ENCODE data around the gene TRIM32. TPM values are rescaled to one million over a fixed set of nuclear protein-coding genes. Genes with fewer than 3 reads are reported as not detected.
A peak's percentile ranks its signal among the peaks of the same experiment; 100 is the strongest.

Gene TRIM32
- total RNA-seq, 1 experiment from 2014 or later = 40.5 TPM

DNA sequence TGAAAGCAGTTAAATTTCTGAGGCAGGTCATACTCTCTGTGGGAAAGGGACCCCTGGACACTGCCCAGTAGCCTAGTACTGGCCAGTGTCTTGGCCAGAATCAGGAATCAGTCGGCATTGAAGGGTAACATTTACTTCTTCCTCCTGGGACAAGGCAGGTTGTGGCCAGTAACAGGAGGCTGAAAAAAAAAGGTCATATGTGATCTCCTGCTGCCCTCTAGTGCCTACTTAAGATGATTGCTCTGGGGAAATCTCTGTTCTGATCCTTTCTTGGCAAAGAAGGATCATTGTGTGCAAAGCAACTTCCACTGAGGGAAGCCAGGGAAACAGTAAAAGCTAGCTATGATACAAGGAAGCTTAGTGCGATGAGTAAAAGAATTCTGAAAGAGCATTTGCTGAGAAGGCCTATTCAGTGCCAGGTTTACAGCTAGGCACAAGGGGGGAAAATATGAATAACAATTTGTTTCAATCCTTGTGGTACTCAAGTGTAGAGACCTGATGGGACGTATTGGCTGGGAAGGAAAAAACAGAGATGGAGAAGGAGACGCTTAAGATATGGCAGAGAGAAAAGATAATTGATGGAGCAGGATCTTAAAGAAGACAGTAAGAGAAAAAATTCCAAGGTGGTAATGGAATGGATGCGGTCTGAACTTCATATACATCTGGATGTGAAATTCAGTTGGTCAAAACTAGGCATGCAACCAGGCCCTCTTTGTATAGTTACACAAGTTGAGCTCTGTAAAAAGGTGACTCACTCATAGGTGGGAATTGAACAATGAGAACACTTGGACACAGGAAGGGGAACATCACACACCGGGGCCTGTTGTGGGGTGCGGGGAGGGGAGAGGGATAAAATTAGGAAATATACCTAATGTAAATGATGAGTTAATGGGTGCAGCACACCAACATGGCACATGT, 25.8 kb upstream of the TRIM32 start:
- CTCF ChIA-PET = interaction anchor here (0.6 kb wide), 1 partner anchor 1073 kb away, joined by 4 read pairs; no protein-coding TSS in a partner anchor
- Histone ChIP-seq H3K27ac (no peak overlapping the region), H3K9me3 (ENCODE audit: insufficient read depth, low read depth) (no peaks in the 10 kb centered on the region; the same call in 1 of the 2 replicates)

DNA sequence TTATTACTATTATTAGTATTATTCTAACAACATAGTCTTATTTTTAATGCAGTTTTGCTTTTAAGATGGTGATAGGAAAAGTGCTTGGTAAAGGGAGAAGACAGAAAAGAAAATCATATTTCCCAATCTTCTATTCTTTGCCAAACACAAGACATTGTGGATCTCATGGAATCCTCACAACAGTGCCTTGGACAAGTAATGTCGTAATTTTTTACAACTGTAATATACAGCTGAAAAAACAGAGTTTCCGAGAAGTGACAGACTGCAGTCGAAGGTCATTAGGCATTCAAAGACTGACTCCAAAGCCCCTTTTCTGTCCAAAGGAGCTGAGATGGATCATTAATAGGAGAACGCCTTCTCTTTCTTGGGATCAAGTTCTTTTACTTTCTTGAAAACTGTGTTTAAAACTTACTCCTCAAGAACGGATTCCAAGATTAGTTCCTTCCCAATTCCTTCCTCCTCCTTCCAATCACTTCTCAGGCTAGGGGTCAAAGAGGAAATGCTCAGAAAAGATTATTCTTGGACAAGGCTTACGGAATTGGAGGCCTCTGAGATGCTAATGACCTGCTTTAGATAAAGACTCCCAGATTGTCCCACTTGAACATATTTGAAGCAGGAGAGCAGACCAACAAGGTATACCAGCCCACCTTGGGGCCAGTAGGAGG, 24.3 kb upstream of the TRIM32 start:
- Histone ChIP-seq H3F3A (ENCODE audit: insufficient read depth, low read depth) (no peaks in the 10 kb centered on the region), H3K9me3 (ENCODE audit: insufficient read depth, low read depth) (no peaks in the 10 kb centered on the region; the same call in 1 of the 2 replicates), H3K27me3 (ENCODE audit: insufficient read depth, low read depth) (no peaks in the 10 kb centered on the region), H4K20me1 (ENCODE audit: insufficient read depth) (no peaks in the 10 kb centered on the region), H2AFZ (no peak overlapping the region), H3K9me2 (ENCODE audit: insufficient read depth) (no peaks in the 10 kb centered on the region), H3K36me3 (ENCODE audit: low read depth) (no peaks in the 10 kb centered on the region), H3K27ac (no peak overlapping the region), H3K4me3 (no peak overlapping the region), H3K4me2 (no peak overlapping the region), H3K79me2 (ENCODE audit: low read depth) (no peaks in the 10 kb centered on the region), H3K4me1 (replicated peaks; ENCODE audit: insufficient read depth) (no peaks in the 10 kb centered on the region)
- POLR2A ChIA-PET (ENCODE audit: unreplicated experiment) = no interaction called here
- no peak for DNase-seq
- no TSS peak for BruUV-seq (replicated peaks)
- intact Hi-C loops (cut with micrococcal nuclease; ENCODE audit: unreplicated experiment) = loop anchor here (5.0 to 10.0 kb wide), 2 partner anchors 1925 to 1998 kb away; no protein-coding TSS in a partner anchor
- no peak for TF ChIP-seq EZH2 (IDR thresholded peaks at IDR 0.05; ENCODE audit: low read depth)
- TF ChIP-seq, protein P1, sequence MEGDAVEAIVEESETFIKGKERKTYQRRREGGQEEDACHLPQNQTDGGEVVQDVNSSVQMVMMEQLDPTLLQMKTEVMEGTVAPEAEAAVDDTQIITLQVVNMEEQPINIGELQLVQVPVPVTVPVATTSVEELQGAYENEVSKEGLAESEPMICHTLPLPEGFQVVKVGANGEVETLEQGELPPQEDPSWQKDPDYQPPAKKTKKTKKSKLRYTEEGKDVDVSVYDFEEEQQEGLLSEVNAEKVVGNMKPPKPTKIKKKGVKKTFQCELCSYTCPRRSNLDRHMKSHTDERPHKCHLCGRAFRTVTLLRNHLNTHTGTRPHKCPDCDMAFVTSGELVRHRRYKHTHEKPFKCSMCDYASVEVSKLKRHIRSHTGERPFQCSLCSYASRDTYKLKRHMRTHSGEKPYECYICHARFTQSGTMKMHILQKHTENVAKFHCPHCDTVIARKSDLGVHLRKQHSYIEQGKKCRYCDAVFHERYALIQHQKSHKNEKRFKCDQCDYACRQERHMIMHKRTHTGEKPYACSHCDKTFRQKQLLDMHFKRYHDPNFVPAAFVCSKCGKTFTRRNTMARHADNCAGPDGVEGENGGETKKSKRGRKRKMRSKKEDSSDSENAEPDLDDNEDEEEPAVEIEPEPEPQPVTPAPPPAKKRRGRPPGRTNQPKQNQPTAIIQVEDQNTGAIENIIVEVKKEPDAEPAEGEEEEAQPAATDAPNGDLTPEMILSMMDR (conservative IDR thresholded peaks at IDR 0.05) = no peak
- CTCF ChIA-PET = interaction anchor here (0.7 kb wide), 1 partner anchor 1642 kb away, joined by 3 read pairs; no protein-coding TSS in a partner anchor

More for the DNA sequence above, 25.8 kb upstream of the TRIM32 start:
- H3K4me1 ChIP-seq (replicated peaks; ENCODE audit: insufficient read depth) = no peaks in the 10 kb centered on the region
- no peaks in the 10 kb centered on the region for H3K9me2 ChIP-seq (ENCODE audit: insufficient read depth)
- no TSS peak for BruUV-seq (replicated peaks)
- no peak overlapping the region for H3K4me3 ChIP-seq
- H3F3A ChIP-seq (ENCODE audit: insufficient read depth, low read depth) = no peaks in the 10 kb centered on the region
- H4K20me1 ChIP-seq (ENCODE audit: insufficient read depth) = no peaks in the 10 kb centered on the region
- POLR2A ChIA-PET (ENCODE audit: unreplicated experiment) = no interaction called here
- H3K27me3 ChIP-seq (ENCODE audit: insufficient read depth, low read depth) = no peaks in the 10 kb centered on the region
- intact Hi-C loops (cut with micrococcal nuclease; ENCODE audit: unreplicated experiment) = loop anchor here (1.0 to 10.0 kb wide), 3 partner anchors 1068 to 1996 kb away; no protein-coding TSS in a partner anchor
- H3K79me2 ChIP-seq (ENCODE audit: low read depth) = no peaks in the 10 kb centered on the region
- H2AFZ ChIP-seq = no peak overlapping the region
- TF ChIP-seq EZH2 (IDR thresholded peaks at IDR 0.05; ENCODE audit: low read depth) = no peak
- TF ChIP-seq, protein P1 (conservative IDR thresholded peaks at IDR 0.05) = peak; percentile 84
- no peak overlapping the region for H3K4me2 ChIP-seq
- no peaks in the 10 kb centered on the region for H3K36me3 ChIP-seq (ENCODE audit: low read depth)
- peak; percentile 35 to 60 for DNase-seq

DNA sequence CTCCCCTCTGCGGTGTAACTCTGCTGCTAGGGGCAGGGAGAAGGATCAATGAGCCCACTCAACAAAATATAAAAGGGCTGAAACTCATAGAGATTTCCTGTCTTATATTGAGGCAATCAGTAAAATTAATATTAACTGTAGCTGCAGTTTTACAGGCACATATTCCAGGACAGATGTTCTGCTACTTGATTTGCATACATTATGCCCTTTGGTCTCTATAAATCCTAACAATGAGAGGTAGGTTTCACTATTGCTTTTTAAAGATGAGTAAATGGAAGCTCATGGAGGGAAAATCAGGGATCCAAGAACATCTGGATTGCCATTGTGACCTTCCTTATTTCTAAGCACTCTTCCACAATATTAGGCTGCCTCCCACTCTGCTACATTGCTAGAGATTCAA, 23.5 kb upstream of the TRIM32 start:
- no TSS peak for BruUV-seq (replicated peaks)
- Histone ChIP-seq H3K27ac (no peak overlapping the region), H2AFZ (no peak overlapping the region), H3K9me2 (ENCODE audit: insufficient read depth) (no peaks in the 10 kb centered on the region), H3K9me3 (ENCODE audit: insufficient read depth, low read depth) (no peaks in the 10 kb centered on the region; the same call in 1 of the 2 replicates), H3K36me3 (ENCODE audit: low read depth) (no peaks in the 10 kb centered on the region), H3K27me3 (ENCODE audit: insufficient read depth, low read depth) (no peaks in the 10 kb centered on the region), H3K4me2 (no peak overlapping the region), H3F3A (ENCODE audit: insufficient read depth, low read depth) (no peaks in the 10 kb centered on the region), H4K20me1 (ENCODE audit: insufficient read depth) (no peaks in the 10 kb centered on the region), H3K4me1 (replicated peaks; ENCODE audit: insufficient read depth) (no peaks in the 10 kb centered on the region), H3K4me3 (no peak overlapping the region), H3K79me2 (ENCODE audit: low read depth) (no peaks in the 10 kb centered on the region)
- intact Hi-C loops (cut with micrococcal nuclease; ENCODE audit: unreplicated experiment) = loop anchor here (5.0 to 10.0 kb wide), 2 partner anchors 1926 to 1999 kb away; no protein-coding TSS in a partner anchor
- TF ChIP-seq, protein P1 (conservative IDR thresholded peaks at IDR 0.05) = no peak
- TF ChIP-seq EZH2 (IDR thresholded peaks at IDR 0.05; ENCODE audit: low read depth) = no peak
- ChIA-PET POLR2A (ENCODE audit: unreplicated experiment) (no interaction called here), CTCF (interaction anchor here (0.5 to 0.7 kb wide), 2 partner anchors 1638 to 1643 kb away, joined by 3 read pairs; no protein-coding TSS in a partner anchor)
- DNase-seq = no peak

Measured in PC-9 (cell line).